HFF-Myc (cell line): ENCODE results near the gene SIRT7.

Experiments used
- DNase-seq: peaks from one replicate; pipeline ENCODE4 v3.0.0-alpha.2; 2011; ENCODE audit warnings: low read depth; ENCODE audit errors: extremely low read depth
- H3K4me3 ChIP-seq: replicated peaks from 2 replicates; pipeline ENCODE4 v1.5.1; 2011; ENCODE audit warnings: low read depth, mild to moderate bottlenecking, control low read depth, low read length
- CTCF ChIP-seq: IDR thresholded peaks from 2 replicates; pipeline ENCODE4 v1.5.1; 2012; ENCODE audit warnings: mild to moderate bottlenecking, low read depth, low read length, control low read depth; ENCODE audit errors: missing control alignments

Gene SIRT7

GRCh38 chr17:81930142-81931125 is 12.5 kb upstream of the SIRT7 start:
- H3K4me3 ChIP-seq = no peak overlapping the region
- DNase-seq = no peak
- TF ChIP-seq CTCF = no peak

- H3K4me3 ChIP-seq = peak overlapping the region; percentile 62
- DNase-seq = no peak
- no peak for TF ChIP-seq CTCF
Observed at GRCh38 chr17:81929253-81930141, 11.5 kb upstream of the SIRT7 start.

- TF ChIP-seq CTCF = no peak
- H3K4me3 ChIP-seq = peak overlapping the region; percentile 62
- DNase-seq = no peak
Observed at GRCh38 chr17:81928544-81929252, 10.7 kb upstream of the SIRT7 start.

- TF ChIP-seq CTCF = peak; percentile 20
- H3K4me3 ChIP-seq = peak within 1 kb of the TSS; percentile 62
- peak; percentile 60 for DNase-seq
Observed at GRCh38 chr17:81927653-81928543, 9.9 kb upstream of the SIRT7 start, which contains the start of gene MAFG. Gene MAFG (minus strand): TSS chr17:81927735. CDS start chr17:81923185, 4,550 bp downstream.

- H3K4me3 ChIP-seq = peak overlapping the region; percentile 62
- TF ChIP-seq CTCF = no peak
- no peak for DNase-seq
Observed at GRCh38 chr17:81927152-81927652, 9.2 kb upstream of the SIRT7 start.
